SK-N-SH (cell line): Measurements from ENCODE around the gene ARHGEF12.

Source experiments
- CTCF ChIP-seq: fragments of 200-600 bp; sonication (generic); IDR thresholded peaks from 2 replicates; pipeline ENCODE4 v1.6.1; 2017; ENCODE audit warnings: antibody characterized with exemption, mild to moderate bottlenecking, moderate library complexity
- EP300 ChIP-seq, 2 experiments: IDR thresholded peaks; 2 replicates each; pipeline versions ENCODE4 v1.4.0 to v1.6.1; 2012; ENCODE audit warnings: borderline replicate concordance in 1 of 2, low read depth in 1 of 2, low read length in 1 of 2
- NFIC ChIP-seq: IDR thresholded peaks from 2 replicates; pipeline ENCODE4 v1.4.0; 2012; ENCODE audit warnings: borderline replicate concordance
- USF1 ChIP-seq: IDR thresholded peaks from 2 replicates; pipeline ENCODE4 v1.4.0; 2012; ENCODE audit warnings: low read depth, borderline replicate concordance

- TF ChIP-seq NFIC (no peak), CTCF (no peak), USF1 (no peak), EP300 (IDR thresholded peaks at IDR 0.05; ENCODE audit: borderline replicate concordance in 1 of 2, low read depth in 1 of 2, low read length in 1 of 2) (no peak)
Observed at GRCh38 chr11:120425527-120425926, 89.3 kb downstream of the ARHGEF12 start.
